ENCODE results near the gene RGS14.

RGS14 gene

GRCh38 chr5:177313561-177314259 is 44.0 kb upstream of the RGS14 start:
- no peaks in the 10 kb centered on the region for H3K79me2 ChIP-seq
- H3K4me1 ChIP-seq, result peaks cover 10% of the 10 kb centered on the region
- no peaks in the 10 kb centered on the region for H3K36me3 ChIP-seq (ENCODE audit: control insufficient read depth, insufficient read depth, low read length)
- no peaks in the 10 kb centered on the region for H3K9me3 ChIP-seq (ENCODE audit: control insufficient read depth, low read length)
- no peak overlapping the region for H2AFZ ChIP-seq
- H3K9ac ChIP-seq, result no peak overlapping the region
- H3K27ac ChIP-seq, result no peak overlapping the region
- no peaks in the 10 kb centered on the region for H3K27me3 ChIP-seq (ENCODE audit: control insufficient read depth, insufficient read depth, low read length)
- no peak overlapping the region for H3K4me3 ChIP-seq (ENCODE audit: low read depth, low read length)
- no peak for TF ChIP-seq CTCF (IDR thresholded peaks at IDR 0.05)
- H3K4me2 ChIP-seq (ENCODE audit: low read length), result no peak overlapping the region

- no peaks in the 10 kb centered on the region for H3K36me3 ChIP-seq (ENCODE audit: control insufficient read depth, insufficient read depth, low read length)
- H3K27me3 ChIP-seq (ENCODE audit: control insufficient read depth, insufficient read depth, low read length), result no peaks in the 10 kb centered on the region
- H3K4me3 ChIP-seq (ENCODE audit: low read depth, low read length), result no peak overlapping the region
- peaks cover 10% of the 10 kb centered on the region for H3K4me1 ChIP-seq
- H3K4me2 ChIP-seq (ENCODE audit: low read length), result no peak overlapping the region
- H3K9ac ChIP-seq, result no peak overlapping the region
- H3K79me2 ChIP-seq, result no peaks in the 10 kb centered on the region
- H3K9me3 ChIP-seq (ENCODE audit: control insufficient read depth, low read length), result no peaks in the 10 kb centered on the region
- TF ChIP-seq CTCF (IDR thresholded peaks at IDR 0.05), result no peak
- no peak overlapping the region for H3K27ac ChIP-seq
- no peak overlapping the region for H2AFZ ChIP-seq
Measured at GRCh38 chr5:177314376-177315342, 43.1 kb upstream of the RGS14 start.

GRCh38 chr5:177315411-177315810 is 42.3 kb upstream of the RGS14 start:
- Histone ChIP-seq H3K36me3 (ENCODE audit: control insufficient read depth, insufficient read depth, low read length) (no peaks in the 10 kb centered on the region), H3K9me3 (ENCODE audit: control insufficient read depth, low read length) (no peaks in the 10 kb centered on the region), H3K27me3 (ENCODE audit: control insufficient read depth, insufficient read depth, low read length) (no peaks in the 10 kb centered on the region), H2AFZ (no peak overlapping the region), H3K79me2 (no peaks in the 10 kb centered on the region), H3K9ac (no peak overlapping the region), H3K4me3 (ENCODE audit: low read depth, low read length) (no peak overlapping the region), H3K4me2 (ENCODE audit: low read length) (no peak overlapping the region), H3K27ac (no peak overlapping the region), H3K4me1 (peaks cover 10% of the 10 kb centered on the region)
- no peak for TF ChIP-seq CTCF (IDR thresholded peaks at IDR 0.05)

- H3K36me3 ChIP-seq (ENCODE audit: control insufficient read depth, insufficient read depth, low read length), result no peaks in the 10 kb centered on the region
- no peak overlapping the region for H3K4me2 ChIP-seq (ENCODE audit: low read length)
- H3K9ac ChIP-seq, result no peak overlapping the region
- no peak for TF ChIP-seq CTCF (IDR thresholded peaks at IDR 0.05)
- H3K27ac ChIP-seq, result no peak overlapping the region
- no peaks in the 10 kb centered on the region for H3K79me2 ChIP-seq
- H3K27me3 ChIP-seq (ENCODE audit: control insufficient read depth, insufficient read depth, low read length), result no peaks in the 10 kb centered on the region
- H3K4me1 ChIP-seq, result peaks cover 7% of the 10 kb centered on the region
- no peak overlapping the region for H2AFZ ChIP-seq
- no peak overlapping the region for H3K4me3 ChIP-seq (ENCODE audit: low read depth, low read length)
- no peaks in the 10 kb centered on the region for H3K9me3 ChIP-seq (ENCODE audit: control insufficient read depth, low read length)
Measured at GRCh38 chr5:177316005-177316404, 41.7 kb upstream of the RGS14 start.
